ENCODE results near the gene CNKSR2. TPM values are rescaled to one million over a fixed set of nuclear protein-coding genes. Genes with fewer than 3 reads are reported as not detected.

Gene CNKSR2
- total and polyA plus RNA-seq, 9 donors: 0.35 to 20.6 (median 2.3) TPM

- H3K4me3 ChIP-seq: no peak overlapping the region
- no peak for DNase-seq
- TF ChIP-seq EP300 (IDR thresholded peaks at IDR 0.05) (no peak), POLR2A (IDR thresholded peaks at IDR 0.05) (no peak), CTCF (IDR thresholded peaks at IDR 0.05) (no peak)
- 75 to 80% (median 75%) methylated on average over 4 of the region's 4 CpGs for whole genome bisulfite sequencing, 3 donors
- no peaks in the 10 kb centered on the region for H3K36me3 ChIP-seq
- H3K27ac ChIP-seq: no peak overlapping the region
- H3K27me3 ChIP-seq: no peaks in the 10 kb centered on the region
- H3K9me3 ChIP-seq: no peaks in the 10 kb centered on the region
- intact Hi-C loops (cut with DNase I): no loop called here
- no peaks in the 10 kb centered on the region for H3K4me1 ChIP-seq (ENCODE audit: insufficient read depth)
These were observed 216.0 kb downstream of the CNKSR2 start for GRCh38 chrX:21590012-21590776.

DNA sequence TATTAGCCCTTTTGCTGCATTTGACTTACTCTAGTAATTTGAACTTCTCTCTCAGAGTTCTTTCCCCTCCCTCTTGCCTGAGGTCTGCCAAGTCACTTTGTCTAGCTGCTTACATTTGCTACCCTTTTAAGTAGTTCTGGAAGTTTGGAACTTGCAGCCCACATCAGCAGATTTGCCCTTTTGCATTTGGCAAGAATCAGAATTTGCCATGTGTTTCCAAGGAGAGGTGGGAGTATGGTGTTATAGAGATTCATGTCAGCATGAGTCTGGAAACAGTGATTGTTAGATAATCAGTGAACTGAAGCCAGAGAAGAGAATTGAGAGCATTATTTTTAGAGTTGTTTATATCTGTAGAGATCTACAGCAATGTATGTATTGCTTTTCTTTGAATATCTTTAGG is 231.8 kb downstream of the CNKSR2 start:
- TF ChIP-seq POLR2A (IDR thresholded peaks at IDR 0.05) (no peak), EP300 (IDR thresholded peaks at IDR 0.05) (no peak), CTCF (IDR thresholded peaks at IDR 0.05) (no peak)
- H3K36me3 ChIP-seq: no peaks in the 10 kb centered on the region
- no peak overlapping the region for H3K4me3 ChIP-seq
- H3K27me3 ChIP-seq: no peaks in the 10 kb centered on the region
- H3K9me3 ChIP-seq: no peaks in the 10 kb centered on the region
- DNase-seq: no peak
- no peak overlapping the region for H3K27ac ChIP-seq
- H3K4me1 ChIP-seq (ENCODE audit: insufficient read depth): peaks cover 2% of the 10 kb centered on the region
- intact Hi-C loops (cut with DNase I): no loop called here

- Histone ChIP-seq H3K4me1 (ENCODE audit: insufficient read depth) (peaks cover 2% of the 10 kb centered on the region), H3K36me3 (no peaks in the 10 kb centered on the region), H3K27ac (no peak overlapping the region), H3K27me3 (no peaks in the 10 kb centered on the region), H3K4me3 (no peak overlapping the region), H3K9me3 (no peaks in the 10 kb centered on the region)
- no peak for DNase-seq
- WGBS, 3 donors: 92 to 97% (median 93%) methylated on average over 1 of the region's 1 CpG
- intact Hi-C loops (cut with DNase I): no loop called here
- no peak for TF ChIP-seq EP300 (IDR thresholded peaks at IDR 0.05)
- no peak for TF ChIP-seq CTCF (IDR thresholded peaks at IDR 0.05)
- no peak for TF ChIP-seq POLR2A (IDR thresholded peaks at IDR 0.05)
These were observed 235.9 kb downstream of the CNKSR2 start for GRCh38 chrX:21610168-21610567.

- Histone ChIP-seq H3K27ac (no peak overlapping the region), H3K36me3 (no peaks in the 10 kb centered on the region), H3K27me3 (no peaks in the 10 kb centered on the region), H3K4me3 (no peak overlapping the region), H3K9me3 (no peaks in the 10 kb centered on the region), H3K4me1 (ENCODE audit: insufficient read depth) (peaks cover 2% of the 10 kb centered on the region)
- no peak for DNase-seq
- whole genome bisulfite sequencing, 3 donors: 58 to 60% (median 60%) methylated on average over 5 of the region's 5 CpGs
- TF ChIP-seq CTCF (IDR thresholded peaks at IDR 0.05): no peak
- TF ChIP-seq EP300 (IDR thresholded peaks at IDR 0.05): no peak
- no peak for TF ChIP-seq POLR2A (IDR thresholded peaks at IDR 0.05)
- intact Hi-C loops (cut with DNase I): no loop called here
These were observed 237.9 kb downstream of the CNKSR2 start for GRCh38 chrX:21612154-21612553.

Measured in ovary (tissue), 9 donors.